IMR-90 (cell line): Measurements from ENCODE around the gene TRAFD1. TPM values are rescaled to one million over a fixed set of nuclear protein-coding genes. Genes with fewer than 3 reads are reported as not detected.
A peak's percentile ranks its signal among the peaks of the same experiment; 100 is the strongest.

ENCODE experiments used
- ATAC-seq: fragments of 200-7000 bp; cut with Tn5 transposase; 2 replicates; pipeline ENCODE4 v1.9.1; 2020; ENCODE audit warnings: low read depth, mild to moderate bottlenecking, moderate library complexity
- BruUV-seq: library from RNA; stranded (reverse); fragments of 400-500 nt; replicated peaks from 2 replicates; lab custom pipeline; 2021; lab: Mats Ljungman, UMichigan
- CTCF ChIA-PET: fragments of 300-600 bp; formaldehyde crosslinking; extraction: SDS; loops from one replicate; lab custom pipeline; 2021; ENCODE audit warnings: antibody characterized with exemption; lab: Yijun Ruan, JAX
- POLR2A ChIA-PET: fragments of 300-600 bp; sonication (Branson Sonifier 250); formaldehyde crosslinking; loops from one replicate; lab custom pipeline; 2022; ENCODE audit warnings: antibody characterized with exemption; ENCODE audit not compliant: unreplicated experiment; lab: Charles Lee
- DNase-seq: peaks from one replicate; pipeline ENCODE4 v3.0.0; 2013
- H2AFZ ChIP-seq: replicated peaks from 2 replicates; pipeline ENCODE3; 2013; ENCODE audit warnings: low read length, mild to moderate bottlenecking; ENCODE audit not compliant: poor library complexity
- H2AK5ac ChIP-seq: 2 replicates; pipeline ENCODE4 v1.6.1; 2013; ENCODE audit warnings: low read depth, low read length, inconsistent platforms
- H2AK9ac ChIP-seq: replicated peaks from 2 replicates; pipeline ENCODE3; 2013; ENCODE audit warnings: mild to moderate bottlenecking, low read depth, low read length, moderate library complexity; ENCODE audit not compliant: poor library complexity
- H2BK120ac ChIP-seq: 2 replicates; pipeline ENCODE4 v1.6.1; 2013; ENCODE audit warnings: low read depth, low read length, inconsistent platforms
- H2BK15ac ChIP-seq: 3 replicates; pipeline ENCODE4 v1.6.1; 2013; ENCODE audit warnings: low read depth, low read length, inconsistent platforms
- H2BK20ac ChIP-seq: 2 replicates; pipeline ENCODE4 v1.6.1; 2013; ENCODE audit warnings: low read depth, mild to moderate bottlenecking, inconsistent platforms, low read length, moderate library complexity
- H2BK5ac ChIP-seq: 2 replicates; pipeline ENCODE4 v1.6.1; 2013; ENCODE audit warnings: mild to moderate bottlenecking, low read depth, low read length, inconsistent platforms; ENCODE audit not compliant: poor library complexity, severe bottlenecking
- H3K14ac ChIP-seq: replicated peaks from 2 replicates; pipeline ENCODE4 v1.6.1; 2013; ENCODE audit warnings: low read depth, low read length, inconsistent platforms
- H3K18ac ChIP-seq: 2 replicates; pipeline ENCODE4 v1.6.1; 2013; ENCODE audit warnings: low read depth, low read length, control low read depth
- H3K23ac ChIP-seq: 2 replicates; pipeline ENCODE4 v1.6.1; 2013; ENCODE audit warnings: low read depth, low read length, inconsistent platforms
- H3K27ac ChIP-seq: 2 replicates; pipeline ENCODE4 v1.5.1; 2013; ENCODE audit warnings: mild to moderate bottlenecking, control low read depth, low read length; ENCODE audit not compliant: insufficient read depth
- H3K27me3 ChIP-seq: 2 replicates; pipeline ENCODE4 v1.6.1; 2013; ENCODE audit warnings: low read length; ENCODE audit not compliant: control insufficient read depth, insufficient read depth
- H3K36me3 ChIP-seq: 2 replicates; pipeline ENCODE4 v1.6.1; 2013; ENCODE audit warnings: low read length, mixed read lengths; ENCODE audit not compliant: control insufficient read depth, insufficient read depth
- H3K4ac ChIP-seq: 2 replicates; pipeline ENCODE4 v1.6.1; 2013; ENCODE audit warnings: low read depth, low read length, inconsistent platforms
- H3K4me1 ChIP-seq: 2 replicates; pipeline ENCODE4 v1.6.1; 2013; ENCODE audit warnings: low read length, mixed read lengths; ENCODE audit not compliant: control insufficient read depth, insufficient read depth
- H3K4me2 ChIP-seq: 2 replicates; pipeline ENCODE4 v1.6.1; 2013; ENCODE audit warnings: low read depth, mild to moderate bottlenecking, control low read depth, low read length, moderate library complexity
- H3K4me3 ChIP-seq: 2 replicates; pipeline ENCODE4 v1.5.1; 2013; ENCODE audit warnings: low read depth, mild to moderate bottlenecking, control low read depth, low read length, moderate library complexity; ENCODE audit not compliant: insufficient read depth
- H3K56ac ChIP-seq: 2 replicates; pipeline ENCODE4 v1.6.1; 2013; ENCODE audit warnings: low read length, inconsistent platforms; ENCODE audit not compliant: insufficient read depth; ENCODE audit errors: extremely low read depth
- H3K79me1 ChIP-seq, 2 experiments: 2 replicates each; pipeline ENCODE4 v1.6.1; 2013; ENCODE audit warnings: low read length in 2 of 2, inconsistent platforms in 1 of 2, low read depth in 1 of 2
- H3K9ac ChIP-seq: 2 replicates; pipeline ENCODE4 v1.6.1; 2013; ENCODE audit warnings: low read depth, low read length, control low read depth
- H3K9me1 ChIP-seq: 2 replicates; pipeline ENCODE4 v1.6.1; 2013; ENCODE audit warnings: low read length, inconsistent platforms; ENCODE audit not compliant: insufficient read depth
- H3K9me3 ChIP-seq: 2 replicates; pipeline ENCODE4 v1.6.1; 2013; ENCODE audit warnings: low read length; ENCODE audit not compliant: control insufficient read depth, insufficient read depth
- H4K20me1 ChIP-seq: 2 replicates; pipeline ENCODE4 v1.6.1; 2013; ENCODE audit warnings: low read length, inconsistent platforms; ENCODE audit not compliant: insufficient read depth
- H4K5ac ChIP-seq: 2 replicates; pipeline ENCODE4 v1.6.1; 2013; ENCODE audit warnings: mild to moderate bottlenecking, low read depth, low read length, control low read depth
- H4K8ac ChIP-seq, 2 experiments: 2 replicates each; pipeline ENCODE4 v1.6.1; 2013; ENCODE audit warnings: low read depth in 2 of 2, low read length in 2 of 2, control low read depth in 1 of 2, inconsistent platforms in 1 of 2
- H4K91ac ChIP-seq: 2 replicates; pipeline ENCODE4 v1.6.1; 2013; ENCODE audit warnings: low read depth, low read length, inconsistent platforms; ENCODE audit not compliant: insufficient read depth
- CEBPB ChIP-seq: IDR thresholded peaks from 2 replicates; pipeline ENCODE4 v1.6.1; 2012; ENCODE audit warnings: low read depth, low read length, improper control_type of control experiment
- FOS ChIP-seq: fragments of 150-350 bp; IDR thresholded peaks from 2 replicates; pipeline ENCODE4 v1.6.1; 2016; ENCODE audit warnings: low read depth, low read length
- WGBS, 2 experiments: methylation state at CpG; one replicate each; pipeline versions ENCODE4 v1.1.5 to v1.1.7; 2013; ENCODE audit warnings: missing lambda C conversion rate in 2 of 2; ENCODE audit not compliant: insufficient read length in 1 of 2; ENCODE audit errors: extremely low coverage in 2 of 2; 5-methylcytosine and 5-hydroxymethylcytosine counted together
- dilution Hi-C: fragments of 300-500 bp; cut with HindIII; formaldehyde crosslinking; loops from one replicate; pipeline ENCODE4 v1.14.3; 2018; ENCODE audit warnings: low sequenced_read_pairs; ENCODE audit not compliant: unreplicated experiment
- in situ Hi-C: fragments of 300-500 bp; cut with MboI; formaldehyde crosslinking; loops from 3 replicates; pipeline ENCODE4 v1.14.3; 2019; ENCODE audit warnings: low sequenced_read_pairs, inconsistent platforms, mixed read lengths
- intact Hi-C: fragments of 100-400 bp; cut with micrococcal nuclease; formaldehyde crosslinking; loops from 2 replicates; pipeline ENCODE4 v1.10.0; 2022
- polyA plus RNA-seq, 3 experiments: library from polyadenylated mRNA; depleted of rRNA; stranded (reverse); fragments of >200 nt; gene quantifications; 2 replicates each; pipeline ENCODE4 v1.2.3, GENCODE V29; 2012; ENCODE audit warnings: low replicate concordance in 1 of 3
- total RNA-seq: library from RNA; depleted of rRNA; stranded (reverse); fragments of >200 nt; gene quantifications from 2 replicates; pipeline ENCODE4 v1.2.3, GENCODE V29; 2012

The TRAFD1 gene
- total and polyA plus RNA-seq, 2 of the 4 experiments (the other 2 are of a cell fraction), result 41.3 to 70.4 TPM

DNA sequence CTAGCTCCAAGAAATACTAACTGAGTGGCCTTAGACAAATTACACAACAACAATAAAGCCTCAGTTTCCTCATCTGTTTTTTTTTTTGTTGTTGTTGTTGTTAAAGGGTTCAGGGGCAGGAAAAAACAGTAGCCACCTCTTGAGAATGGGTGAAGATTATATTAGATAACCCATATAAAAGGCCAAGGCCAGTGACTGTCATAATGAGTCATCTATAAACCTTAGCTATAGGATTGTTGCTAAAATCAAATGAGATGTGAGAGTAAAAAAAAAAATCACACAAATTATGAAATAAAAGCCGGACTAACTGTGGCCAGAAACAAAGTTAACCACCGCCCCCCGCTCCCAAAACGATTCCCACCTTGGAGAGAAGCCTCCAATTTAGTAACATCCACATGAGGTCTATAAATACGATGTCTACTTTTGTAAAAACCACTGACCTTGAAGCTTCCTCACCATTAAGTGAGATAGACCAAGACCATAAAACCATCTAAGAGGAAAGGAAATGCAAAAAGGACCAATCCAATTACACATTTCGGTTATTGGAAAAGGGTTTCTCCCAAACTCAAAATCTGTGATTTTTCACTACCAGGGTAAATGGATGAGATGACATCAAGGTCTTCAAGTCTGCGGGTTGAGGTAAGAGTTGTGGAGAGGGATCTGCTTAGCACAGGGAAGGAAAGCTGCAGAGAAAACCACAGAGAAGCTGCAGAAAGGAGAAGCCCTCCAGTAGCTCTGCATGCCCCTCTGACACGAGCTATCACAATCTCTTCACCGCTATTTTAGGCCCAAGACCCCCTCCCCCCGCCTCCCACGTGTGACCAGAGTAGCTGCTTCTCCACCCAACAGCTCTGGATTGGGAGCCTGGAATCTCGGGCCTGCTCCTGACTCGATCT lies 17.8 kb upstream of the TRAFD1 start:
- H2BK15ac ChIP-seq, result peak overlapping the region; percentile 74; the same call in 1 of the 3 replicates
- DNase-seq (no peak), ATAC-seq (peak; percentile 5; the same call in 1 of the 2 replicates)
- dilution Hi-C loops (no loop called here), in situ Hi-C loops (no loop called here), intact Hi-C loops (loop anchor here (2.0 to 10.0 kb wide), 2 partner anchors 15 to 277 kb away; partner anchors contain the start of gene HECTD4)
- H4K5ac ChIP-seq, result no peak overlapping the region
- peaks cover 0 to 34% of the 10 kb centered on the region in 2 experiments; a peak in 3 of 4 replicates for H3K79me1 ChIP-seq
- no peak overlapping the region for H2BK120ac ChIP-seq
- H2BK5ac ChIP-seq, result peak overlapping the region; percentile 67
- peak overlapping the region; percentile 11; the same call in 1 of the 2 replicates for H3K56ac ChIP-seq
- TF ChIP-seq FOS (0 out of 2 replicates have a peak, but pooled peaks have one; percentile 15), CEBPB (no peak)
- H3K9me1 ChIP-seq, result peaks cover 18% of the 10 kb centered on the region
- H3K23ac ChIP-seq, result peak overlapping the region; percentile 23
- no peaks in the 10 kb centered on the region for H3K9me3 ChIP-seq
- H3K4me3 ChIP-seq, result peak overlapping the region; percentile 66
- H3K14ac ChIP-seq, result peak overlapping the region; percentile 2
- H2AK9ac ChIP-seq, result peak overlapping the region; percentile 93
- no peaks in the 10 kb centered on the region for H3K27me3 ChIP-seq
- POLR2A ChIA-PET, result interaction anchor here (0.9 kb wide), 1 partner anchor 9 kb away, joined by 3 read pairs; no protein-coding TSS in a partner anchor
- H3K36me3 ChIP-seq, result no peaks in the 10 kb centered on the region; the same call in 1 of the 2 replicates
- no TSS peak for BruUV-seq
- CTCF ChIA-PET, result no interaction called here
- H2BK20ac ChIP-seq, result no peak overlapping the region
- peak overlapping the region; percentile 79 for H3K9ac ChIP-seq
- peaks cover 29% of the 10 kb centered on the region for H4K20me1 ChIP-seq
- H4K91ac ChIP-seq, result peak overlapping the region; percentile 69
- peak overlapping the region; percentile 98 for H3K4me2 ChIP-seq
- peak overlapping the region; percentile 94 for H2AFZ ChIP-seq
- H4K8ac ChIP-seq, result peak overlapping the region; percentile 76 to 94
- H3K4me1 ChIP-seq, result peaks cover 19% of the 10 kb centered on the region
- peak overlapping the region; percentile 99 for H3K27ac ChIP-seq
- H3K18ac ChIP-seq, result no peak overlapping the region
- peak overlapping the region; percentile 62 for H2AK5ac ChIP-seq
- peak overlapping the region; percentile 60 for H3K4ac ChIP-seq
- 11% methylated on average over 7 of the region's 13 CpGs; no CpG with 5 or more reads in 1 of the 2 experiments for WGBS, 2 experiments
